Measurements from ENCODE around the gene NFIA.
A peak's percentile ranks its signal among the peaks of the same experiment; 100 is the strongest.

NFIA gene

DNA sequence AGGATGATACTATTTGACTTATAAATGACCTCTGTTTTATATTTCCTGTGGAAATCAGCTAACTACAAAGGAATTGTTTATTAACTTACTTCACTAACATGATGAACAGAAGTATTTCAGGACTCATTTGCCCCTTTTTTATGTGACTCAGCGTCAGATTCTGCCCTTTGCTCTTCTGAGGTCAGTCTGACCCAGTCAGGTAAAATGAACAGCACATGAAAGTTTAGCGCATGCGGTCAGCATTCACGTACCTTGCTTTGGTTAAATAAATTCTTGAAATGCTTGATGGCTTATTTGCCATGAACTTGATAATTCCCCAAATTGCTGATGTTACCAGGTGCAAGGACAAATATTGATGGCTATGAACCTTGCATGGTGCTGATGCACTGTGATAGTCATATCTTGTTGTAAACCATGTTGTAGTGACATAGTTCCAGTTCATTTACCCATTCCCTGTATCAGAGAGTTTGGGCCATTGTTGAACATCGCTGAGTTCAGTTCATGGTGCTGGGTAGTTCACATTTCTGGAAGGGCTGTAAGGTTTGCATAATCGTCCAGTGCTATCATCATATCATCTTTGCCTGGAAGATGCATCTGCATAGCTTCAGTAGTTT lies 133.4 kb downstream of the NFIA start:
- DNase-seq (ENCODE audit: low spot score): no peak

DNA sequence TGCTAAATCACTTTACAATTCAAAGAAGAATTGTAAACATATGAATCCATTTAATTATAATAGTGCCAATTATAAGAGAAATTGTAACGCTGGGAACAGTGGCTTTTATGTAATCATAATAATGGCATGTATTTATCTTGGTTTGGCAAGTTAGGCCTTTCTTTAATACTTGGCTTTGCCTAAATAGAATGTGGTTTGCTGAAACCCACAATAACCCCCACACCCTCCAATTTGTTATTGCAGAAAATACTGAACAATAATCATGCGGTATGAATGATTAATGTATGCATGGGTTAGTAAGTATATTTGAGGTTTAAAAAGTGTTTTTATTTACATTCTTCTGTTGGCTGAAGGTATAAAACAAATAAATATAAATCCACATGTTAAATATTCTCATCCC lies 138.2 kb downstream of the NFIA start:
- no peak for DNase-seq (ENCODE audit: low spot score)

GRCh38 chr1:61221642-61222041 lies 139.3 kb downstream of the NFIA start:
- no peak for DNase-seq (ENCODE audit: low spot score)

- DNase-seq (ENCODE audit: low spot score): no peak
Measured at GRCh38 chr1:61222240-61222639, 139.9 kb downstream of the NFIA start.

DNA sequence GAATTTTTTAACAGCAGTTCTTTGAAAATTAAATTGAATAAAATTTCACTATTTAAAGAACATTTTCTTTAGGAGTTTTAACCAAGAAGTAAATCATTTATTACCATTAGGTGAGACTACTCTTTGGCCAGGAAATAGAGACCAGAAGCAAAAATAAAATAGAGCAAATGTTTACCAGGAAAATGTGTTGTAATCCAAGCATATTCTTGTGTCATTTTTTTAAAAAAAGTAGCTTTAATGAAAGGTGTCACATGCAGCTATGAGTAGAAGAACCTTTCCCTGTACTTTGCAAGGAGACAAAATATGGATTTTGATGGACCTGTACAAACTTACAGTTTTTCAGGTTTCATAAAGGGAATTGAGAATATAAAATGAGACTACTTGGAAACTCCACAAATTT lies 140.8 kb downstream of the NFIA start:
- DNase-seq (ENCODE audit: low spot score): no peak

- DNase-seq (ENCODE audit: low spot score): no peak
Measured at GRCh38 chr1:61224609-61225008, 142.2 kb downstream of the NFIA start.

DNA sequence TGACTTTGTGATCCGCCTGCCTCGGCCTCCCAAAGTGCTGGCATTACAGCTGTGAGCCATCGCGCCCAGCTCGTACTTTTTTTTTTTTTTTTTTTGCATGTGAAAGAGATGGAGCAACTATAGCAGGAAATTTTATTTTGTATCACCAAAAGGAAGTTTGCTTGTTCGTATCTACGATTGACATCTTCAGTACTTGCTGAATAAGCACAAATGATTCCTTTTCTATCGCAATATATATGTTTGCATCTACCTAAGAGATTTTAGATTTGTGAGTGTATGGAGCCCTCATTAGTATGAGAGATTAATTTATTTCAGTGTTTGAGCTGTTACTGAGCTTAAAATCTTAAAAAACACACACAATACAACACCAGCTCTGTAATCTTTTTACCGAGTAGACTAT lies 143.1 kb downstream of the NFIA start:
- DNase-seq (ENCODE audit: low spot score): no peak

DNA sequence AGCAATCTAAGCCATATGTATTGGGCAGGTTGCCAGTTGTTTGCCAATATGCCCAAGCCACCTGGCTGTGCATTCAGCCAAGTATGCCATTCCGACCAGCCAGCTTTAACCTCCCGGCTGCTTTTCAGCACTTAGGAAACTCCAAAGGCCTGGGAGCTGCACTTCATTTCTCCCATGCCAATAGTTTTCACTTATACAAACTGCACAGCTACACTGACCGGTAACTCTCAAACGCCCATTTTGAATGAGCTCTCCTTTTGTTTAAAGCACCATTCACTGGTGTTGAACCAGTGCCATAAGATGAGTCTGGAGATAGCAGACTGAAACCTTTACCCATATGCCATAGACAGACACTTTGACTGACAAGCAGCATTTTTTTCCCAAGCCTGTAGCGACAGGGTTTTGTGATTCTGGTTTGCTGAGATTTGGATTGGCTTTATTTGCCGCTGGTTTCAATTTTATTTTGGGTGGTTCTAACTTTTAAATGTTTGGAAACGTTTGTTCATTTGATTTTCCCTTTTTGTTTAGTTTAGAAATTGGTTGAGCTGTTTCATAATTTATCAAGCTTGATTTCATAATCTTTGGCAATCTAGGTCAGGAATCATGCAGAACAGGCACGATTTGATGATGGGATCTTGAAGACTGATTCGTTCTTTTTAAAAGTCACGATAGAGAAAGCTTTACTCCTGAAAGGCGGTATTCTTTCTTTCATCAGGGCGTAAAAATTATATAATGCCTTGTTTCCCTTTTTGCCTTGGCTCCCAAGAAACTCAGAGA lies 144.6 kb downstream of the NFIA start:
- DNase-seq (ENCODE audit: low spot score): no peak

DNA sequence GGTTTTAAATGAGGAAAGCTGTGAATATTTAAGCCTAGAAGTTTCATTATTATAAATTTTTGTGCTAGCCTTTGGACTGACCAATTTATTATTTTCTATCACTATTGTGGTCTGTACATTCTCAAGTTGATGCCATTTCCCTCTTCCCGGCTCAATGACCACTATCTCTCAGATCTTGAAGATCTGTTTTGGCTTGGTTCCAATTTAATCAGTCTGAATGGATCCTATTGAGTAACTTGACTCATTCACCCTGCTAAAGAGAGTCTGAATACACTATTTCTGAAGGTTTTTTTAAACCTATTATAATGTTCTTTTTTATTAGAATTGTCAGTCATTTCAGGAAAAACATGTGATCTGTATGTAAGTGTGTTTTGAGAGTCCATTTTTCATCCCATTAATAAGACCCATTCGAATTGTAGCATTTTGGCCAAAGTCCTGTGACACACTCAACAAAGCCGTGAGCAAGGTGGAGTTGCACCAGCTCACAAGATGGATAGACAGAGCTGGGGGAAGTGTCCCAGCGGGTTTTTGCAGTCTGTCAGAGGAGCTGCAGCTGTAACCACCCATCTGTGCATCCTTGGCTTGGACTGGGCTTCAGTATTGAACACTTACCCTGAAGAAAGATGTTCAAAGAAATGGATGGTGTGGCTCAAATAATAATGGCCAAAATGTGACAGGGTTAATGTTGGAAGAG lies 145.6 kb downstream of the NFIA start:
- DNase-seq (ENCODE audit: low spot score): peak; percentile 10

DNA sequence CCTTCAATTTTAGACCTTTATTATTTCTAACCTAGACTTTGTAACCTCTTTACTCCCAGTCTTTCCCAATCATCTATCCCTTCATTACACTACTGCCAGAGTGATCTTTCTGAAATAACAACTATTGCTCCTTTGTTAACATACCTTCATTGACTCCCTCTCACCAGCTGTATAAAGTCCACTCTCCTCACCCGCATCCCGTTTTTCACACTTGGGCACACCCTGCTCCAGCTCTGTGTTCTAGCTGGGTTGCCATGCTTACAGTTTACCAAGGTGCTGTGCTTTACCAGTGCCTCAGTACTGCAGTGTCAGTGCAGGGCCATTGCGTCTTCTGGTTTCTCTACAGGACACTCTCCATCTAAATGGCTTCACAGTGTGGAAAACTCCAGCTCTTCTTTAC lies 148.2 kb downstream of the NFIA start:
- no peak for DNase-seq (ENCODE audit: low spot score)

- DNase-seq (ENCODE audit: low spot score): no peak
Measured at GRCh38 chr1:61231795-61232194, 149.4 kb downstream of the NFIA start.

DNA sequence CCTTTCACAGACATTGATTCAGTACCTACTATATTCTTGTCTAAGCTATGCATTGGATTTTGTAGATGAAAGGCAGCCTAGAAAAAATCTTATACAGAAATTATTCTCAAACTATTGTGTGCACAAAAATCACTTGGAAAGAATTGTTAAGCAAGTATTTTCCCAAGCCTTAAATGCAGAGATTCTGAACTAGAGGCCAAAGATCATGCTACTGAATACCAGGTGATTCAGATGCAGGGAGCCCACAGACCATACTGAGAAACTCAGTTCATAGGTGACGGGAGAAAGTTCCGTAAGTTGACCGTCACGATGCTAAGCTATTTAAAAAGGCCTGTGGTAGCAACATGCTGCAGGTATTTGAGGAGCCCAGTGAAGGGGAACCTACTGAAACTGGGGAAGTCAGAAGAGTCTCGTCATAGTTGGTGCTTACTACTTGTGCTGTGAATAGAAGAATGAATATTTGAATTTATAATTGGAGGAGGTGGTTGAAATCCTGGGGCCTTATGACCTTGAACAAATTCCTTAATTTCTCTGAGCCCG lies 150.8 kb downstream of the NFIA start:
- no peak for DNase-seq (ENCODE audit: low spot score)

GRCh38 chr1:61234587-61234919 lies 152.2 kb downstream of the NFIA start:
- no peak for DNase-seq (ENCODE audit: low spot score)

DNA sequence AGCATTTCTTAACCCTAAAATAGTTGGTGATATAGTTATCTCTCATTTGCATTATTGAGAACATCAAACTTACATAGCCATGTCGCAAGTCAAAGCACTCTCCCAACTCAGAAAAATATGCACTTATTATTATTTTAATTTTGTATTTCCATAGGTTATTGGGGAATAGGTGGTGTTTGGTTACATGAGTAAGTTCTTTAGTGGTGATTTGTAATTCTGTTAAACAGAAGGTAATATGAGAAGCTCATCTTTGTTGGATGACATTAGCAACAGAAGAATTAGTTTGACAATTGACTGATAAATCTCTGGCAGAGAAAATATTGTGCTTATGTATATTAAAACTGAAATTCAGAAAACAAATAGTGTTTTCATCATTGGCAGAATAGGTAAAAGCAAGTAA lies 154.8 kb downstream of the NFIA start:
- no peak for DNase-seq (ENCODE audit: low spot score)

- no peak for DNase-seq (ENCODE audit: low spot score)
Measured at GRCh38 chr1:61237659-61238358, 155.4 kb downstream of the NFIA start.

GRCh38 chr1:61238359-61238665 lies 156.0 kb downstream of the NFIA start:
- DNase-seq (ENCODE audit: low spot score): no peak

- DNase-seq (ENCODE audit: low spot score): no peak
Measured at GRCh38 chr1:61240878-61241277, 158.5 kb downstream of the NFIA start.

DNA sequence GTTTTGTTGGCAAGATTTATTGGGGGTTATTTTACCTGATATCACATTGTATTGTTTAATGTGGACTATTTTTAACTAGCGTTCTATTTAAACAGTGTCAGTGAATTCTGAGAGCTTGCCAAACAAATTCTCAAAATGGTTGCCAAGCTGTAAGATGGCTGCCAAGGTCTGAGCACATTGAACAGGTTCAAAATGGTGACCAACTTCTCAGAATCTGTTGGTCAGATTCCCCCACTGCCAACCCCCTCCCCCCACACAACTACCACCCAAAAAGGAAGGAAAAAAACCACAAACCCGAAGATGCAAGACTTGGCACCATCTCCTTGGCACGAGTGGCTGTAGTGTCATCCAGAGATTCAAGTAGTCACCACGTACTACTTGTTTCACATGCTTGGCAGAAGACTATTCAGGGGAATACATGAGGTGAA lies 159.1 kb downstream of the NFIA start:
- no peak for DNase-seq (ENCODE audit: low spot score)

- no peak for DNase-seq (ENCODE audit: low spot score)
Measured at GRCh38 chr1:61241973-61242381, 159.6 kb downstream of the NFIA start.

GRCh38 chr1:61244114-61244513 lies 161.8 kb downstream of the NFIA start:
- DNase-seq (ENCODE audit: low spot score): no peak

GRCh38 chr1:61245696-61246400 lies 163.5 kb downstream of the NFIA start:
- no peak for DNase-seq (ENCODE audit: low spot score)
